HG02973 (cell line): ENCODE results near the gene EXOC3L4.
"Not testable (repeated sequence)": the region's sequence is repeated elsewhere in the genome, so short reads cannot be mapped to it uniquely, and the experiment has no call there.

Experiments used
- ATAC-seq: cut with Tn5 transposase; IDR thresholded peaks from one replicate; pipeline ENCODE4 v1.9.1; 2021; ENCODE audit warnings: moderate library complexity; ENCODE audit not compliant: unreplicated experiment

Gene EXOC3L4

GRCh38 chr14:103142721-103143302 is 48.3 kb downstream of the EXOC3L4 start:
- no peak for ATAC-seq

- ATAC-seq, result no peak
These were observed 49.0 kb downstream of the EXOC3L4 start for GRCh38 chr14:103143506-103143905.

- no peak for ATAC-seq
These were observed 49.6 kb downstream of the EXOC3L4 start for GRCh38 chr14:103144085-103144484.

GRCh38 chr14:103146141-103146709 is 51.7 kb downstream of the EXOC3L4 start:
- no peak for ATAC-seq

GRCh38 chr14:103149351-103150237 is 55.1 kb downstream of the EXOC3L4 start:
- no peak for ATAC-seq

- no peak for ATAC-seq
These were observed 56.9 kb downstream of the EXOC3L4 start for GRCh38 chr14:103151270-103151945.

GRCh38 chr14:103155010-103155409 is 60.5 kb downstream of the EXOC3L4 start:
- no peak for ATAC-seq

GRCh38 chr14:103155416-103155815 is 60.9 kb downstream of the EXOC3L4 start:
- not testable (repeated sequence) for ATAC-seq

- ATAC-seq, result no peak
These were observed 61.4 kb downstream of the EXOC3L4 start for GRCh38 chr14:103155826-103156394.

GRCh38 chr14:103156651-103157378 is 62.3 kb downstream of the EXOC3L4 start:
- no peak for ATAC-seq

GRCh38 chr14:103157969-103158368 is 63.4 kb downstream of the EXOC3L4 start:
- no peak for ATAC-seq

- ATAC-seq, result no peak
These were observed 64.2 kb downstream of the EXOC3L4 start for GRCh38 chr14:103158688-103159087.
